Activated CD8-positive, alpha-beta memory T cell treated with anti-CD3 and anti-CD28 coated beads, Interleukin-2, amount 50 U/mL, for 4 hours (primary cell): ENCODE measurements around the gene SERTM1.

Experiments used
- DNase-seq: peaks from one replicate; pipeline ENCODE4 v3.0.0-alpha.2; 2020

SERTM1 gene

GRCh38 chr13:36673838-36674326 is at the start of gene SERTM1:
Gene SERTM1, plus strand, starts transcription at chr13:36674020. Its CDS starts 21,059 bp downstream, at chr13:36695079.
- no peak for DNase-seq

- no peak for DNase-seq
Measured at GRCh38 chr13:36628377-36629056, 45.3 kb upstream of the SERTM1 start.

- no peak for DNase-seq
Measured at GRCh38 chr13:36629057-36629385, 44.8 kb upstream of the SERTM1 start.

DNA sequence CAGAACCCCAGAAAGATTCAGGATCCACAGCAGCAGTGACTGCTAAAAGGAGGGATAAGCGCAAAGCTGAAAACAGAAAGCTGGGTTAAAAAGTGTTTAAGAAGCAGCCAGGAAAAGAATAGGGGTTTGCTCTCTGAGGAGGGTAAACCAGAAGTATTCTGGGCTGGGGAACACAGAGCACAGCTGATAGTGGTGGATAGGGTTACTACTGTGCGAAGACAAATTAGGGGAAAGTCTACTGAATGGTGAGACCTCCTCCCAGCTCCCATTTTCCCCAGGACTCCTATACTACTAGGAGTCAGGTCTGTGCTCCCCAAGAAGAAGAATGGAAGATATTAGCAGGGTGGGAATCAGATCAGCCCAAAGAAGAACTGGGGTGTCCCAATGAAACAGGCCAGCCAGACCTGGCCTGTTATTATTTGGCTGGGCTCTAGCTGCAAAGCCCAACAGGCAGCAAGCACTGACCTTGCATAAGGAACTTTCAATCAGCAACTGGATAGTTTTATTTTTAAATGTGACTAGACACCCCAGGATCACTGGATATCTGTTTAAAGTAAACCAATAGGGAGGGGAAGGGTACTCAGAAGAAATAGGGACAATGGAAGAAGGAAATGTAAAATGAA is 43.5 kb upstream of the SERTM1 start:
- no peak for DNase-seq

DNA sequence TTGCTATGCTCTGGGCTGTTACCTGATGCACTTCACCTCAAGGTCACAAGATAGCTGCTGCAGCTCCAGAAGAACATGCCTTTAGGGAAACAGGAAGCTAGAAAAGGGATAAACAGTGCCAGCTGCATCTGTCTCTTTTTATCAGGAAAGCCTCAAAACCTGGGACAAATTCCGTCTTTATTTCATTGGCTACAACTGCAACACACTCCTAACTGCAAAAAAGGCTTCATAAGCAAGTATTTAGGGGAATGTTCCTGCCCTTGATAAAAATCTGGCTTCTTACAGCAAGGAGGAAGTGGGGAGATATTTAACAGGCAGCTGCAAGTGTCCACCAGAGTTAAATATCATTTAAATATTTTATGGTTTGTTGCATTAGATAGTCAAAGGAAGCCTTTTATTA is 34.2 kb upstream of the SERTM1 start:
- DNase-seq, result no peak

GRCh38 chr13:36650611-36651010 is 23.2 kb upstream of the SERTM1 start:
- no peak for DNase-seq

GRCh38 chr13:36665630-36666029 is 8.2 kb upstream of the SERTM1 start:
- no peak for DNase-seq

- DNase-seq, result no peak
Measured at GRCh38 chr13:36666477-36667229, 7.2 kb upstream of the SERTM1 start.

DNA sequence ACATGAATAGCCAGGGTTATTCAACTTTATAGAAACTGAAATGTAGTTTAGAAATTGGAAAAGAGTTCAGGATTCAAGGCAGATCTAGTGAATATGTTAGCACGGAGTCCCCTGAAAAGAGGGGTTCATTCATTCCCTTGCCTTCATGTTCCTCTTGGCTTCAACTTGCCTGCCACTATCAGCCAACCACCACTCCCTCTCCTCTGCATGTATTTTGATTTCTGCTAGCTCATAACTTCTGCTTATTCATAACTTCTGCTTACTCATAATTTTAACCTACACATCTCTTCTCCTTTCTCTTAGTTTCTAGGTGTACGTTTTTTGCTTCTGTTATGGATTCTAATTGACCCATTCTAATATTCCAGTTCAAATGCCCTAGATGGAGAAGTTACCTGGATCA is 5.5 kb upstream of the SERTM1 start:
- no peak for DNase-seq

GRCh38 chr13:36673352-36673751 is 468 bp upstream of the SERTM1 start:
- DNase-seq, result no peak

- DNase-seq, result no peak
Measured at GRCh38 chr13:36674337-36675212, 755 bp downstream of the SERTM1 start.

DNA sequence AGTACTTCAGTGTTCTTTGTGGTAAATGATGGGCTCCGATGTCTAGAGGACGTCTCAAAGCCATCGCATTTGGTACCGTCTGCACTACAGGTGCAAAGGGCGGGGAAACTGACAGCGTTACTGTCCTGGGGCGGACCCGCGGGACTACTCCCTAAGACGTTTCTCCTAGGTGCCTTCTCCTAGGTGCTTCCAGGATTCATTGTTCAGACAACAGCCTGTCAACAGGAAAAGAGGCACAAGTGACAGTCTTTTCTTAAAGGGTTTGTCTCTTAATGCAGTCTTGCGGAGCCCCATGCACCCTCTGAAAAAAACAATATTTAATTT is 1.4 kb downstream of the SERTM1 start:
- DNase-seq, result no peak

GRCh38 chr13:36680913-36681312 is 7.1 kb downstream of the SERTM1 start:
- no peak for DNase-seq

- DNase-seq, result no peak
Measured at GRCh38 chr13:36681894-36682624, 8.2 kb downstream of the SERTM1 start.

DNA sequence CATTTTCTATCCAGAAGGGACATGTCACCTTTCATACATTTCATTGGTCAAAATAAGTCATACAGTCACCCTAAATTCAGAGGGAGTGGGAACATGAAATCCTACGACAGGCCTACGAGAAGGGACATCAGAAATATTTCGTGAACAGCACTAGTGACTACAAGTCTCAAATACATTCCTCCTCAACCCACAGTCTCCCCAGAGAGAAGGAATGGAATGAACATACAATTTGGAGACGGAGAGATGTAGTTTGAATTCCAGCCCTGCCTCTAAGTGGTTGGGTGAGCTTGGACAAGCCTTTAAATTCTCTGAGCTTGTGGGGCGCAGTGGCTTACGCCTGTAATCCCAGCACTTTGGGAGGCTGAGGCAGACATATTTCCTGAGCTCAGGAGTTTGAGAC is 9.9 kb downstream of the SERTM1 start:
- DNase-seq, result no peak

- no peak for DNase-seq
Measured at GRCh38 chr13:36685927-36686326, 12.1 kb downstream of the SERTM1 start.

- no peak for DNase-seq
Measured at GRCh38 chr13:36696410-36697010, 22.7 kb downstream of the SERTM1 start.

- no peak for DNase-seq
Measured at GRCh38 chr13:36700170-36700569, 26.4 kb downstream of the SERTM1 start.

GRCh38 chr13:36706755-36707154 is 32.9 kb downstream of the SERTM1 start:
- no peak for DNase-seq

- DNase-seq, result no peak
Measured at GRCh38 chr13:36709136-36709890, 35.5 kb downstream of the SERTM1 start.

DNA sequence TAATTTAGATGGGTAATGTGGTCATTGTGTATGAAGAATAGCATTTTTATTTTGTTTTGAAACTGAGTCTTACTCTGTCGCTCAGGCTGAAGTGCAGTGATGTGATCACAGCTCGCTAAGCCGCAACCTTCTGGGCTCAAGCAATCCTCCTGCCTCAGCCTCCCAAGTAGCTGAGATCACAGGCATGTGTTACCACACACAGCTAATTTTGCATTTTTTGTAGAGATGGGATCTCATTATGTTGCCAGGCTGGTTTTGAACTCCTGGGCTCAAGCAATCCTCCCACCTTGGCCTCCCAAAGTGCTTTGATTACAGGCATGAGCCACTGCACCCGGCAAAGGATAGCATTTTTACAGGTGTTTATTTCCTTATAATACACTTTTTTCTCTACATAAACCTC is 36.6 kb downstream of the SERTM1 start:
- no peak for DNase-seq
